ENCODE measurements around the gene SLC7A6OS.

GRCh38 chr16:68273896-68274295 lies 36.9 kb downstream of the SLC7A6OS start:
- no peak for TF ChIP-seq CTCF (tag by site-specific recombination; IDR thresholded peaks at IDR 0.05)
- no peak for TF ChIP-seq ZSCAN4 (tag by site-specific recombination; IDR thresholded peaks at IDR 0.05)
- TF ChIP-seq SP2 (tag by site-specific recombination; IDR thresholded peaks at IDR 0.05) = no peak
- TF ChIP-seq KLF7 (tag by site-specific recombination; IDR thresholded peaks at IDR 0.05; ENCODE audit: borderline replicate concordance) = no peak
- no peak for TF ChIP-seq ZFP41 (tag by site-specific recombination; IDR thresholded peaks at IDR 0.05; ENCODE audit: borderline replicate concordance)
- no peak for TF ChIP-seq ZNF24 (tag by site-specific recombination; IDR thresholded peaks at IDR 0.05)
- TF ChIP-seq ZNF501 (tag by site-specific recombination; IDR thresholded peaks at IDR 0.05) = no peak
- TF ChIP-seq KLF16 (tag by site-specific recombination; IDR thresholded peaks at IDR 0.05) = no peak
- no peak for TF ChIP-seq ZNF223 (tag by site-specific recombination; IDR thresholded peaks at IDR 0.05)
- TF ChIP-seq KLF8 (tag by site-specific recombination; IDR thresholded peaks at IDR 0.05) = no peak
- TF ChIP-seq MZF1 (tag by site-specific recombination; IDR thresholded peaks at IDR 0.05; ENCODE audit: borderline replicate concordance) = no peak

Data from HEK293 (cell line).